Ectodermal cell (in vitro differentiated cells): ENCODE results near the gene TAX1BP3.

Experiments used
- H3K27ac ChIP-seq: 2 replicates; pipeline ENCODE4 v1.7.0; 2013; ENCODE audit warnings: mild to moderate bottlenecking, low read depth, low read length; ENCODE audit not compliant: insufficient read depth, poor library complexity, severe bottlenecking
- H3K27me3 ChIP-seq: 2 replicates; pipeline ENCODE4 v1.7.0; 2013; ENCODE audit warnings: mild to moderate bottlenecking, low read length; ENCODE audit not compliant: insufficient read depth, control insufficient read depth, poor library complexity, severe bottlenecking
- H3K36me3 ChIP-seq: one replicate; pipeline ENCODE4 v1.7.0; 2013; ENCODE audit warnings: low read length; ENCODE audit not compliant: control insufficient read depth, insufficient read depth
- H3K4me1 ChIP-seq: one replicate; pipeline ENCODE4 v1.7.0; 2013; ENCODE audit warnings: low read length; ENCODE audit not compliant: control insufficient read depth, insufficient read depth
- H3K4me3 ChIP-seq: 2 replicates; pipeline ENCODE4 v1.7.0; 2013; ENCODE audit warnings: low read depth, low read length, control low read depth; ENCODE audit not compliant: insufficient read depth
- H3K9me3 ChIP-seq: 2 replicates; pipeline ENCODE4 v1.7.0; 2013; ENCODE audit warnings: mild to moderate bottlenecking, low read length, moderate library complexity; ENCODE audit not compliant: control insufficient read depth
- WGBS, 2 experiments: methylation state at CpG; one replicate each; pipeline ENCODE4 v1.1.7; 2013; ENCODE audit warnings: missing lambda C conversion rate in 2 of 2; 5-methylcytosine and 5-hydroxymethylcytosine counted together

Gene TAX1BP3

DNA sequence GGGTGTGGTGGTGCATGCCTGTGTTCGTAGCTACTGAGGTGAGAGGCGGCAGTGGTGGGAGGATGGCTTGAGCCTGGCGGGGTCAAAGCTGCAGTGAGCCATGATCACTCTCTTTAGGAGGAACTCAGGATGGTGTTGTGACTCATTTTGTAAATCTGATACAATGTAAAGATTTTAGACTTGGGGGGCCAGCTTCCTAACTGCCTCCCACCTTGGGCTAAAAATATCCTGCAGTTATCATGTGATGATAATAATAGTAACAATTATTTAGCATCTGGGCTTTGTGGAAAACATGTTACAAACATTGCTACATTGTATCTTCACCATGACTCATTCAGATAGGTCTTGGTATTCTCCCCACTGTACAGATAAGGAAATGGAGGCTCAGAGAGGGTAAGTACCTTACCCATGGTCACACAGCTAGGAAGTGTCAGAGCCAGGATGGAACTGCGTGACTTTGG, 24.5 kb downstream of the TAX1BP3 start:
- Histone ChIP-seq H3K4me3 (no peak overlapping the region), H3K27ac (no peak overlapping the region), H3K27me3 (no peaks in the 10 kb centered on the region), H3K4me1 (peaks cover 4% of the 10 kb centered on the region), H3K9me3 (no peaks in the 10 kb centered on the region), H3K36me3 (no peaks in the 10 kb centered on the region)
- 94% methylated on average over 4 of the region's 4 CpGs for WGBS, 2 experiments

DNA sequence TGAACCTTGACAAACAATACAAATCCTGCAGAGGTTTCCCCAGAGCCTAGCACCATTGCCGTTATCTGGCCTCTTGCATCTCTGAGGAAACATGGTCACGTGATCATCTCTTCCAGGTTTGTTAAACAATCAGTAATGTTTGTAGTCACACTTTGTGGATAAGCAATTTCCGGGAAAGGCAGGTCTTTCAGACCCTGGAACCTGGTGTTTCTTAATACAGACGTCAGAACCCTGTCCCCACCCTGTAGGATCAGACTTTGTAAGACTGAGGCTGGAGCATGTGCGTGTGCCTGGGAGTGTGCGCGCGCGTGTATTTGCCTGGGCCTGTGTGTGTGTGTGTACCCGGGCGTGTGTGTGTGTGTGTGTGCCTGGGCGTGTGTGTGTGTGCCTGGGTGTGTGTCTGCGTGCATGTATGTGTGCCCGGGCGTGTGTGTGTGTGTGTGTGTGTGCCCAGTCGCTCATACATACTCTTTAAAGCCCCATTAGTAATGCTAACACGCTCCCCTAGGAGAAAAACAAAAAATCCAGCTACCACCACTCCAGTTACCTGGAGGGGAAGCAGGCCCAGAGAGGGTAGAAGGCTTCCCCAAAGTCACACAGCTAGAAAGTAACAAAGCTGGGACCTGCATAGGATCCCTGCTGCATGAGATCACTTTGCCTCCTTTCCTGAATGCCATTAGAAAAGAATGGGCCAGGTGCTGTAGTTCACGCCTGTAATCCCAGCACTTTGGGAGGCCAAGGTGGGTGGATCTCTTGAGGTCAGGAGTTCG, 26.5 kb downstream of the TAX1BP3 start:
- Histone ChIP-seq H3K27me3 (no peaks in the 10 kb centered on the region), H3K4me1 (peaks cover 10% of the 10 kb centered on the region), H3K4me3 (no peak overlapping the region), H3K36me3 (no peaks in the 10 kb centered on the region), H3K27ac (no peak overlapping the region), H3K9me3 (no peaks in the 10 kb centered on the region)
- WGBS, 2 experiments: 83 to 85% methylated on average over 16 to 17 of the region's 19 CpGs

DNA sequence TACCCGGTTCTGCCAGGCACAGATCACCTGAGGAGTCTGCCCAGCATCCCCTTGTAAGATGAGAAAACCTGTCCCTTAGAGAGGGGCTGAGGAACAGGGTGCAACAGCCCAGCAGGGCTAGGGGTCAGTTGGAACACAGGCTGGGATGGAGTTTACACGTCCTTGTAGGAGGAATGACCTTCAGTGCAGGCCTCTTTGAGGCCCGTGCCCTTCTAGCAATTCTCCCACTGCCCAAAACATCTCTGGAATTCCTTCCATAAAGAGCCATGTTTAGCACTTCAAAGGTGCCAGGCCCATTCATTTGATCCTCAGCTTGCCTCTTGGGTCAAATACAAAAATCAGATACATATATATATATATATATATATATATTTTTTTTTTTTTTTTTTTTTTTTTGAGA, 27.4 kb downstream of the TAX1BP3 start:
- H3K27me3 ChIP-seq: no peaks in the 10 kb centered on the region
- H3K9me3 ChIP-seq: no peaks in the 10 kb centered on the region
- no peak overlapping the region for H3K27ac ChIP-seq
- H3K4me3 ChIP-seq: no peak overlapping the region
- 72 to 73% methylated on average over 3 of the region's 3 CpGs for WGBS, 2 experiments
- H3K4me1 ChIP-seq: peaks cover 10% of the 10 kb centered on the region
- H3K36me3 ChIP-seq: no peaks in the 10 kb centered on the region

DNA sequence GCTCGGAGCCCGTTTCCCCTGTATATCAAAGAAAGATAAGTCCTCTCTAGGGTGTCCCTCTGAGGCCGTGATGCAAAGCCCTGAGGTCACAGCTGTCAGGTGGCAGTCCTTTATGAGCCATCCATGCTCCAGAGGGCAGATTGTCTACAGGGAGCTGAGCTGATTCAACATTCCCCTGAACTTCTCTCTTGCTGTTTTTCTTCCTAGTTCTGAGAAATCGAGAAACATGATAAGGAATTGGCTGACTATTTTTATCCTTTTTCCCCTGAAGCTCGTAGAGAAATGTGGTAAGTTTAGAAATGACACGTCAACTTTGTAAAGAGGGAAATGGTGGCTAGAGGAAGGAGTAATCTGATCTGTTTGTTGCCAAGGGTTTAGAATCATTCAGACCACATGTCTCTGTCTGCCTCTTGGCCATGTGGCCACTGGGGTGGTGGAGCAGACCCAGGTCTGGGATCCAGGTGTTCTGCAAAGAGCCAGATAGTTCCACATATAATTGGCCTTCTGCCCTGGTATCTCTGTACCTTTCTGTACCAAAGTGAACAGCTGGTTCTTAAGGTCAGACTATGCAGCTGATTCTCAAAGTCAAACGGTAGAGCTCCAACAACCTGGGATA, 28.3 kb downstream of the TAX1BP3 start:
- H3K36me3 ChIP-seq: no peaks in the 10 kb centered on the region
- no peaks in the 10 kb centered on the region for H3K27me3 ChIP-seq
- H3K27ac ChIP-seq: no peak overlapping the region
- no peak overlapping the region for H3K4me3 ChIP-seq
- 68 to 76% methylated on average over 7 of the region's 7 CpGs for WGBS, 2 experiments
- H3K4me1 ChIP-seq: peaks cover 10% of the 10 kb centered on the region
- H3K9me3 ChIP-seq: no peaks in the 10 kb centered on the region

DNA sequence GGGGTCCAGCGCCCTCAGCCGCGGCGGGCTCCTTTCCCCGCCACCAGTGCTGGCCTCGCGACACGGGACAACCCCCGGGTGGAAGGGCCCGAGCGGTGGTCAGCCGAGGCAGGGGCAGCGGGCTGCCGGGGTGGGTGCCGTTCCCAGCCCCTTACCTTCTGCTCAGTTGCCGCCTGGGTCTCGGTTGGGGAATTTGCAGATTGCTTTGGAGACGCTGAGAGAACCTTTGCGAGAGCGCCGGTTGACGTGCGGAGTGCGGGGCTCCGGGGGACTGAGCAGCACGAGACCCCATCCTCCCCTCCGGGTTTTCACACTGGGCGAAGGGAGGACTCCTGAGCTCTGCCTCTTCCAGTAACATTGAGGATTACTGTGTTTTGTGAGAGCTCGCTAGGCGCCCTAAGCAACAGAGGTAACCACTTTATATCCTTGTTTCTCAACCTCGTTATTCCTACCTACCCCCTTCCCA, 31.4 kb downstream of the TAX1BP3 start:
- Histone ChIP-seq H3K27ac (no peak overlapping the region), H3K27me3 (no peaks in the 10 kb centered on the region), H3K4me3 (peak overlapping the region; percentile 78), H3K9me3 (no peaks in the 10 kb centered on the region), H3K4me1 (peaks cover 15% of the 10 kb centered on the region), H3K36me3 (peaks cover 4% of the 10 kb centered on the region)
- 2 to 3% methylated on average over 31 of the region's 31 CpGs for WGBS, 2 experiments

DNA sequence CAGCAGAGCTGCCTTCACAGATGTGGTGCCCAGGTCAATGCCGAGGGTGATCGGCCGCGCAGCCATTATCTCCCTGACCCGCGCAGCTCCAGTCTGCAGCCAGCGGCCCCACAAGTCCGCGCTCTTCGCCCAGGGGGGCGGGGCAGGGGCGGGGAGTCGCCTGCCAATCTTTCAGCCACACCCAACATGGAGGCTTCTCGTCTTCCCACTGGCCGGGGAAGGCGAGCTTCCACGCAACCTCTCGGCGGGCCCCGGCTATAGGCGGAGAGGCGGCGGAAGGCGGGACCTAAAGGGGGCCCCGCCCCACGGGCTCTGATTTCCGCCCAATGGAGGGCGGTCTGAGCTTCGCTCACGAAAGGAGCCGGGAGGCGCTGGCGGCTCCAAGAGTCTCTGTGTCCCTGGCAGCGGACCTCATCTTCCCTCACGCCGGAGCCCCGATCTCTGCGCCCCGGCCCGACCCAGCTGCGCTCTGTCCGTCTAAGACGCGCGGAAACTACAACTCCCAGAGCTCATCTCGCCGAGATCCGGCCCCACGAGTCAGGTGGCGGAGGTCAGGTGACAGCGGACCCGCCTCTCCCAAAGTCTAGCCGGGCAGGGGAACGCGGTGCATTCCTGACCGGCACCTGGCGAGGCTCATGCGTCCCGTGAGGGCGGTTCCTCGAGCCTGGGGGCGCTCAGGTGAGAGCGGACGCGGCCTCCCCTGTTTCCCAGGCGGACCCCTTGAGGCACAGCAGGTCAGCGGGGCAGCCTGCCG, 32.0 kb downstream of the TAX1BP3 start, which contains the start of the genes CTNS and SHPK:
Gene CTNS (plus strand): TSS at position 607 of the 754 bp plus-strand sequence. CDS start 3,447 bp downstream, outside the sequence.
Gene SHPK (minus strand): TSS at position 97 of the 754 bp plus-strand sequence. CDS start 31 bp downstream, at position 66.
- WGBS, 2 experiments: 0% methylated on average over 68 of the region's 68 CpGs
- peak within 1 kb of the TSS; percentile 78 for H3K27ac ChIP-seq

DNA sequence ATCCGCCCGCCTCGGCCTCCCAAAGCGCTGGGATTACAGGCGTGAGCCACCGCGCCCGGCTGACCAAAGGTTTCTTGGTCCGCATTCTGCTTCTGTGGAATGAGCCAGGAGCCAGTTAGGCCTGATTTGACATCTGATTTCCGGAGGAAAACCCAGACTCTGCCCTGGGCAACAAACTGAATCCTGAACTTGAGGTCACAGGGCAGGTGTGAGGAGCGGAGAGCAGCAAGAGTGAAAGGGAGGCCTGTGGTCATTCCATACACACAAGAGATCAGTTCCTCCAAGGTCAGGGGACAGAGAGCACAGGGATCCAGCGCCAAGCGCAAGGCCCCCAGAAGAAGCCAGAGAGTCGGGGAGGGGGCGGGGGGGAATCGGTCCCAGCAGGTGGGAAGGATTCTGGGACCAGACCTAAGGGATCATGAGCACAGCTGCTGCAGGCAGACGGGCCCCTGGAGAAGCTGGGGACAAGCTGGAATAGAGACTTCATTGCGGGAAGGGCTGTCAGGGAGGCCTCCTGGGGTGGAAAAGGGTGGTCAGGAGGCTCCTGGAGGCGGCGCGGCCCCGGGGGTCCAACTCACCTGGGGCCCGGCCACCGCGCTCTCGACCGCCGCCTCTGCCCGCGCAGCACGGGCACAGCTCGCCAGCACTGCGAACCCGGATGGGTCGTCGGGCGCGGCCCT, 32.8 kb downstream of the TAX1BP3 start:
- Histone ChIP-seq H3K4me1 (peaks cover 15% of the 10 kb centered on the region), H3K4me3 (peak overlapping the region; percentile 78), H3K9me3 (no peaks in the 10 kb centered on the region), H3K36me3 (peaks cover 4% of the 10 kb centered on the region), H3K27ac (no peak overlapping the region), H3K27me3 (no peaks in the 10 kb centered on the region)
- WGBS, 2 experiments: 25% methylated on average over 38 of the region's 38 CpGs

More for the DNA sequence above, 32.0 kb downstream of the TAX1BP3 start, which contains the start of the genes CTNS and SHPK:
- H3K9me3 ChIP-seq: no peaks in the 10 kb centered on the region
- H3K4me1 ChIP-seq: peaks cover 15% of the 10 kb centered on the region
- H3K36me3 ChIP-seq: peaks cover 4% of the 10 kb centered on the region
- peak within 1 kb of the TSS; percentile 78 for H3K4me3 ChIP-seq
- H3K27me3 ChIP-seq: no peaks in the 10 kb centered on the region

DNA sequence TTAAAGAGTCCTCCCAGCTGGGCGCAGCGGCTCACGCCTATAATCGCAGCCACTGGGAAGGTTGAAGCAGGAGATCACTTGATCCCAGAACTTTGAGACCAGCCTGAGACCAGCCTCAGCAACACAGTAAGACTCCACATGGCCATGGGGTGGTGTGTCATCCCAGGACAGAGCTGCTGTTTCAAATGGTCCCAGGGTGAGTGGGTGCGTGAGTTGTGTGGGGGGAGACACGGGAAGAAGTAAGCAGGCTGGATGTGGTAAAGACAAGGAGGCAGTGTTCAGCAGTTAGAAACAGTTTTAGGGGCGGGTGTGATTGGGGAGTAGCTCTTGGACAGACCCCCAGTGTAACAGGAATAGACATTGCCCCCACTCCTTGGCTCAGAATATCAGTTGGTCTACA, 36.1 kb downstream of the TAX1BP3 start:
- WGBS, 2 experiments: 96 to 97% methylated on average over 7 of the region's 7 CpGs
- H3K36me3 ChIP-seq: peaks cover 8% of the 10 kb centered on the region
- no peaks in the 10 kb centered on the region for H3K27me3 ChIP-seq
- peaks cover 5% of the 10 kb centered on the region for H3K4me1 ChIP-seq
- no peak overlapping the region for H3K27ac ChIP-seq
- H3K4me3 ChIP-seq: no peak overlapping the region
- no peaks in the 10 kb centered on the region for H3K9me3 ChIP-seq

DNA sequence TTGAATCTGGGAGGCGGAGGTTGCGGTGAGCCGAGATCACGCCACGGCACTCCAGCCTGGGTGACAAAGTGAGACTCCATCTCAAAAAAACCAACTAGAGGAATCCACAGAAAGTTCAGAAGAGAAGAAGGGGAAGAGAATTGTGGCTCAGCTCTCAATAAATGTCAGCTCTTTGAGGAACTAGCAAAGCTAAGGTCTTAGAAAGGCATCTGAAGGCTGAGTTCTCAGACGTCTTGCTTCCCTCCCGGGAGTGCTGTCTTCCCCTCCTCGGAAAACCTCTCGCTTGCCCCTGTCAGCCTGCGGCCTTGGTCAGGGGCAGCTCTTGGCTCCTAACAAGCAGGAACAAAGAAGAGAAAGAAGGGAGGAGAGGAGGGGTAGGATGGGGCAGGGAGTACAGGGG, 37.6 kb downstream of the TAX1BP3 start:
- no peaks in the 10 kb centered on the region for H3K27me3 ChIP-seq
- no peaks in the 10 kb centered on the region for H3K9me3 ChIP-seq
- peaks cover 5% of the 10 kb centered on the region for H3K4me1 ChIP-seq
- peaks cover 12% of the 10 kb centered on the region for H3K36me3 ChIP-seq
- H3K4me3 ChIP-seq: no peak overlapping the region
- 93 to 96% methylated on average over 10 of the region's 10 CpGs for WGBS, 2 experiments
- H3K27ac ChIP-seq: no peak overlapping the region
